ENCODE results near the gene OR2T27. TPM values are rescaled to one million over a fixed set of nuclear protein-coding genes. Genes with fewer than 3 reads are reported as not detected.

The OR2T27 gene
- total and polyA plus RNA-seq, 2 donors (not counting 3 experiments of a cell fraction or from before 2014, with no cell fraction given), result not detected

Other genes starting within 250 kb of the OR2T27 start
- gene OR2T2, start 209.9 kb downstream of the OR2T27 start, total RNA-seq, result not detected in 2 replicates
- gene OR2T2, start 209.9 kb downstream of the OR2T27 start, polyA plus RNA-seq, result not detected in 2 replicates
- not detected in 2 replicates for gene OR2T3, start 182.2 kb downstream of the OR2T27 start, total RNA-seq
- not detected in 2 replicates for gene OR2T3, start 182.2 kb downstream of the OR2T27 start, polyA plus RNA-seq
- not detected in 2 replicates for gene OR2T5, start 166.9 kb downstream of the OR2T27 start, total RNA-seq
- not detected in 2 replicates for gene OR2T5, start 166.9 kb downstream of the OR2T27 start, polyA plus RNA-seq
- gene OR2G6, start 147.5 kb downstream of the OR2T27 start, total RNA-seq, result not detected in 2 replicates
- not detected in 2 replicates for gene OR2G6, start 147.5 kb downstream of the OR2T27 start, polyA plus RNA-seq
- gene OR2T29, start 92.8 kb downstream of the OR2T27 start, total RNA-seq, result not detected in 2 replicates
- not detected in 2 replicates for gene OR2T29, start 92.8 kb downstream of the OR2T27 start, polyA plus RNA-seq
- gene OR2T34, start 80.8 kb downstream of the OR2T27 start, total RNA-seq, result not detected in 2 replicates
- not detected in 2 replicates for gene OR2T34, start 80.8 kb downstream of the OR2T27 start, polyA plus RNA-seq
- gene OR2T10, start 57.8 kb downstream of the OR2T27 start, total RNA-seq, result not detected in 2 replicates
- gene OR2T10, start 57.8 kb downstream of the OR2T27 start, polyA plus RNA-seq, result not detected in 2 replicates
- not detected in 2 replicates for gene OR2T11, start 20.4 kb downstream of the OR2T27 start, total RNA-seq
- gene OR2T11, start 20.4 kb downstream of the OR2T27 start, polyA plus RNA-seq, result not detected in 2 replicates
- gene OR2T35, start 10.2 kb downstream of the OR2T27 start, total RNA-seq, result not detected in 2 replicates
- not detected in 2 replicates for gene OR2T35, start 10.2 kb downstream of the OR2T27 start, polyA plus RNA-seq
- not detected in 2 replicates for gene OR14I1, start 47.2 kb upstream of the OR2T27 start, total RNA-seq
- gene OR14I1, start 47.2 kb upstream of the OR2T27 start, polyA plus RNA-seq, result not detected in 2 replicates
- not detected in 2 replicates for gene LYPD8, start 100.2 kb upstream of the OR2T27 start, total RNA-seq
- gene LYPD8, start 100.2 kb upstream of the OR2T27 start, polyA plus RNA-seq, result not detected in 2 replicates
- 24.7 and 26.5 TPM in 2 replicates for gene SH3BP5L, start 170.4 kb upstream of the OR2T27 start, total RNA-seq
- gene SH3BP5L, start 170.4 kb upstream of the OR2T27 start, polyA plus RNA-seq, result 22.9 and 24.7 TPM in 2 replicates
- 20.1 and 21.5 TPM in 2 replicates for gene ZNF672, start 182.7 kb upstream of the OR2T27 start, total RNA-seq
- 29.6 and 30.6 TPM in 2 replicates for gene ZNF672, start 182.7 kb upstream of the OR2T27 start, polyA plus RNA-seq
- gene ZNF692, start 203.6 kb upstream of the OR2T27 start, total RNA-seq, result 36.6 and 38.6 TPM in 2 replicates
- 32.6 and 33.6 TPM in 2 replicates for gene ZNF692, start 203.6 kb upstream of the OR2T27 start, polyA plus RNA-seq